Astrocyte (in vitro differentiated cells and primary cell): ENCODE data around the gene AKAP8L. TPM values are rescaled to one million over a fixed set of nuclear protein-coding genes. Genes with fewer than 3 reads are reported as not detected.

ENCODE experiments used
- DNase-seq: peaks from one replicate; pipeline ENCODE4 v3.0.0-alpha.2; 2010; ENCODE audit warnings: low read depth
- FAIRE-seq: peaks from 2 replicates; lab custom pipeline; 2011; peaks lifted over from hg19 to GRCh38; lab: Jason Lieb, UNC
- H2AFZ ChIP-seq: 2 replicates; pipeline ENCODE4 v1.6.0; 2012; ENCODE audit warnings: low read depth, low read length, inconsistent platforms
- H3K27ac ChIP-seq: 2 replicates; pipeline ENCODE4 v1.5.1; 2011; ENCODE audit warnings: low read depth, low read length, inconsistent platforms
- H3K27me3 ChIP-seq: 2 replicates; pipeline ENCODE4 v1.6.0; 2011; ENCODE audit warnings: low read length, inconsistent platforms; ENCODE audit not compliant: insufficient read depth
- H3K36me3 ChIP-seq: 2 replicates; pipeline ENCODE4 v1.5.1; 2011; ENCODE audit warnings: low read length, inconsistent platforms; ENCODE audit not compliant: insufficient read depth
- H3K4me1 ChIP-seq: 2 replicates; pipeline ENCODE4 v1.5.1; 2011; ENCODE audit warnings: low read length, inconsistent platforms; ENCODE audit not compliant: insufficient read depth
- H3K4me2 ChIP-seq: 2 replicates; pipeline ENCODE4 v1.6.0; 2012; ENCODE audit warnings: low read length, inconsistent platforms
- H3K4me3 ChIP-seq: 2 replicates; pipeline ENCODE4 v1.5.1; 2011; ENCODE audit warnings: low read depth, mild to moderate bottlenecking, low read length, inconsistent platforms; ENCODE audit not compliant: insufficient read depth
- H3K79me2 ChIP-seq: 2 replicates; pipeline ENCODE4 v1.6.0; 2012; ENCODE audit warnings: mild to moderate bottlenecking, low read length, inconsistent platforms; ENCODE audit not compliant: insufficient read depth
- H3K9ac ChIP-seq: 2 replicates; pipeline ENCODE4 v1.6.0; 2012; ENCODE audit warnings: mild to moderate bottlenecking, low read length, inconsistent platforms
- H3K9me3 ChIP-seq: 2 replicates; pipeline ENCODE4 v1.5.1; 2012; ENCODE audit warnings: low read depth, mild to moderate bottlenecking, low read length, inconsistent platforms; ENCODE audit not compliant: insufficient read depth
- H4K20me1 ChIP-seq: 2 replicates; pipeline ENCODE4 v1.6.0; 2012; ENCODE audit warnings: low read length, inconsistent platforms; ENCODE audit not compliant: insufficient read depth
- H3K27ac Mint-ChIP-seq: one replicate; pipeline ENCODE4 v1.8.0; 2021; ENCODE audit warnings: mild to moderate bottlenecking, mixed read lengths; ENCODE audit not compliant: unreplicated experiment
- H3K27me3 Mint-ChIP-seq: one replicate; pipeline ENCODE4 v1.8.0; 2021; ENCODE audit warnings: low read depth, mixed read lengths; ENCODE audit not compliant: unreplicated experiment
- H3K36me3 Mint-ChIP-seq: one replicate; pipeline ENCODE4 v1.8.0; 2021; ENCODE audit warnings: low read depth, mixed read lengths; ENCODE audit not compliant: unreplicated experiment
- H3K4me1 Mint-ChIP-seq: one replicate; pipeline ENCODE4 v1.8.0; 2021; ENCODE audit warnings: low read depth, mixed read lengths; ENCODE audit not compliant: unreplicated experiment
- H3K4me3 Mint-ChIP-seq: one replicate; pipeline ENCODE4 v1.8.0; 2021; ENCODE audit warnings: mild to moderate bottlenecking, moderate library complexity, mixed read lengths; ENCODE audit not compliant: unreplicated experiment
- H3K9me3 Mint-ChIP-seq: one replicate; pipeline ENCODE4 v1.8.0; 2021; ENCODE audit warnings: mild to moderate bottlenecking, mixed read lengths; ENCODE audit not compliant: unreplicated experiment
- CTCF ChIP-seq: IDR thresholded peaks from 2 replicates; pipeline ENCODE4 v1.5.1; 2011; ENCODE audit warnings: low read depth, mild to moderate bottlenecking, inconsistent platforms, low read length, moderate library complexity; ENCODE audit not compliant: insufficient read depth
- EZH2 ChIP-seq: IDR thresholded peaks from 2 replicates; pipeline ENCODE4 v1.6.1; 2012; ENCODE audit warnings: mild to moderate bottlenecking, low read length, inconsistent platforms; ENCODE audit not compliant: insufficient read depth
- total RNA-seq: library from RNA; stranded (reverse); gene quantifications from 2 replicates; pipeline ENCODE4 v1.2.1, GENCODE V29; 2021

Gene AKAP8L
- total RNA-seq, 1 donor from 2014 or later = 101 TPM

DNA sequence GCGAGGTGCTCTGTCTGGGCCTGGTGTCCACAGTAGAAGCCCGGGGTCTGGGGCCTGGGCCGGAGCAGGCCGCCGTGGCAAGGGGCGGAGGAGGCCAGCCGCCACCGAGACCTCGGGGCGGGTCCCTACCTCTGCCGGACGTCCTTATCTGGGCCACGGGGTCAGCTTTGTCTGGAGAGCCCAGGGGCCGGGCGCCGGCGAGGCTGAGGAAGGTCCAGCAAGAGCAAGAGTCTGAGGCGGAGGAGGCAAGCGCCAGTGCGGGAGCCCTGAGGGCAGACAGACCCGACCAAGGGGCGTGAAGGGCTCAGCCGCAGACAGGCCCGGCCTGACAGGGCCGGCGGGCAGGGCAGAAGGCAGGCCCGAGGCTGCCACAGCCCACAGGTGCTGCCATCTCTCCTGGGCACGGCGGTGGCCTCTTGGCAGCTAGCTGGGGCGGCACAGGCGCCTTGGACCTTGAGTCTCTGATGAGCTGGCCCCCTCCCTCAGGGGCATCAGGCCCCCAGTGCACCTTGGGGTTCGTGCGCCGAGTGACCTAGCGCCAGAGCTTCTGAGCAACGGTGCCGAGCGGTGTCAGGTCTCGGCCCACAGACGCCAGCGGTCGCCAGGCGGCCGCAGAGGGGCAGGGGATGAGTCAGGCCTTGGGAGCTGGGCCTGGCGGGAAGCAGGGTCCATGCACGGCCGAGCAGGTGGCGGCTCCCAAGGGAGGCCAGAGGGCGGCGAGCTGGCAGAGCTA lies 20.1 kb downstream of the AKAP8L start:
- no peaks in the 10 kb centered on the region for H3K27me3 ChIP-seq
- DNase-seq (no peak), FAIRE-seq (no peak)
- H3K36me3 ChIP-seq = peaks cover 27% of the 10 kb centered on the region
- H3K4me1 ChIP-seq = no peaks in the 10 kb centered on the region
- H3K9ac ChIP-seq = no peak overlapping the region
- no peak overlapping the region for H3K4me3 ChIP-seq
- Mint-ChIP-seq H3K27me3 (no peaks in the 10 kb centered on the region), H3K9me3 (no peaks in the 10 kb centered on the region), H3K4me3 (no peak overlapping the region), H3K36me3 (peaks cover 21% of the 10 kb centered on the region), H3K27ac (no peak overlapping the region), H3K4me1 (no peaks in the 10 kb centered on the region)
- H3K27ac ChIP-seq = no peak overlapping the region
- TF ChIP-seq CTCF = no peak
- TF ChIP-seq EZH2 = no peak
- H2AFZ ChIP-seq = no peak overlapping the region
- H3K4me2 ChIP-seq = no peak overlapping the region
- H3K9me3 ChIP-seq = no peaks in the 10 kb centered on the region
- H4K20me1 ChIP-seq = peaks cover 79% of the 10 kb centered on the region
- peaks cover 63% of the 10 kb centered on the region for H3K79me2 ChIP-seq

GRCh38 chr19:15397782-15398181 lies 21.0 kb downstream of the AKAP8L start:
- FAIRE-seq = no peak
- peaks cover 29% of the 10 kb centered on the region for H3K36me3 ChIP-seq
- H4K20me1 ChIP-seq = peaks cover 74% of the 10 kb centered on the region

More at GRCh38 chr19:15397782-15398181, 21.0 kb downstream of the AKAP8L start:
- Histone ChIP-seq H3K79me2 (peaks cover 61% of the 10 kb centered on the region), H3K4me1 (no peaks in the 10 kb centered on the region), H3K4me2 (no peak overlapping the region), H3K9me3 (no peaks in the 10 kb centered on the region), H3K27me3 (no peaks in the 10 kb centered on the region), H3K27ac (no peak overlapping the region), H3K4me3 (no peak overlapping the region), H3K9ac (no peak overlapping the region), H2AFZ (no peak overlapping the region)
- H3K9me3 Mint-ChIP-seq = no peaks in the 10 kb centered on the region
- no peak for DNase-seq
- H3K4me3 Mint-ChIP-seq = no peak overlapping the region
- peaks cover 27% of the 10 kb centered on the region for H3K36me3 Mint-ChIP-seq
- no peak overlapping the region for H3K27ac Mint-ChIP-seq
- H3K27me3 Mint-ChIP-seq = no peaks in the 10 kb centered on the region
- no peaks in the 10 kb centered on the region for H3K4me1 Mint-ChIP-seq
- TF ChIP-seq EZH2 (no peak), CTCF (no peak)
